PFSK-1 (cell line): Measurements from ENCODE around the gene ADAM33.

ENCODE experiments used
- POLR2AphosphoS5 ChIP-seq: IDR thresholded peaks from 2 replicates; pipeline ENCODE4 v1.6.1; 2012; ENCODE audit warnings: low read depth, mild to moderate bottlenecking, control low read depth, low read length, moderate library complexity
- TAF1 ChIP-seq: IDR thresholded peaks from 2 replicates; pipeline ENCODE4 v1.6.1; 2012; ENCODE audit warnings: low read length, control low read depth, borderline replicate concordance; ENCODE audit not compliant: insufficient read depth

GRCh38 chr20:3681352-3681930, 369 bp downstream of the ADAM33 start:
- no peak for TF ChIP-seq POLR2AphosphoS5
- TF ChIP-seq TAF1: no peak
